ENCODE data around the gene WWOX.

- TF ChIP-seq CTCF (IDR thresholded peaks at IDR 0.05), result no peak
- no peak for TF ChIP-seq POLR2A (IDR thresholded peaks at IDR 0.05)
Observed at GRCh38 chr16:78571898-78572358, 472.5 kb downstream of the WWOX start.

All from thyroid gland (tissue), 4 donors.